GM23338 (cell line): ENCODE measurements around the gene COL4A2. TPM values are rescaled to one million over a fixed set of nuclear protein-coding genes. Genes with fewer than 3 reads are reported as not detected.

Experiments
- ATAC-seq: fragments of 200-7000 bp; cut with Tn5 transposase; 3 replicates; pipeline ENCODE4 v1.9.1; 2020
- DNase-seq: peaks from one replicate; pipeline ENCODE4 v3.0.0-alpha.2; 2015; ENCODE audit warnings: low spot score
- H2AFZ ChIP-seq: fragments of 200-600 bp; sonication (generic); 2 replicates; pipeline ENCODE4 v1.8.0; 2016; ENCODE audit warnings: antibody characterized with exemption, mild to moderate bottlenecking, moderate library complexity
- H3F3A ChIP-seq: fragments of 200-600 bp; sonication (generic); replicated peaks from 2 replicates; pipeline ENCODE4 v1.8.0; 2017; ENCODE audit warnings: antibody characterized with exemption, mixed run types, low read depth
- H3K27ac ChIP-seq: fragments of 200-600 bp; sonication (generic); 2 replicates; pipeline ENCODE4 v1.6.1; 2016; ENCODE audit warnings: low read depth
- H3K27me3 ChIP-seq: fragments of 200-600 bp; sonication (generic); 2 replicates; pipeline ENCODE4 v1.8.0; 2016; ENCODE audit warnings: mild to moderate bottlenecking, mixed run types, moderate library complexity; ENCODE audit not compliant: insufficient read depth
- H3K36me3 ChIP-seq: fragments of 200-600 bp; sonication (generic); 2 replicates; pipeline ENCODE4 v1.8.0; 2016; ENCODE audit warnings: mild to moderate bottlenecking; ENCODE audit not compliant: insufficient read depth
- H3K4me1 ChIP-seq: fragments of 200-600 bp; sonication (generic); 2 replicates; pipeline ENCODE4 v1.8.0; 2016; ENCODE audit warnings: mild to moderate bottlenecking, moderate library complexity; ENCODE audit not compliant: insufficient read depth
- H3K4me2 ChIP-seq: fragments of 200-600 bp; sonication (generic); 2 replicates; pipeline ENCODE4 v1.7.1; 2017; ENCODE audit warnings: mixed run types
- H3K4me3 ChIP-seq: fragments of 200-600 bp; sonication (generic); 2 replicates; pipeline ENCODE4 v1.6.1; 2016; ENCODE audit warnings: mixed run types
- H3K79me2 ChIP-seq: fragments of 200-600 bp; sonication (generic); replicated peaks from 2 replicates; pipeline ENCODE4 v1.8.0; 2017; ENCODE audit warnings: mild to moderate bottlenecking; ENCODE audit not compliant: insufficient read depth
- H3K9me2 ChIP-seq: fragments of 200-600 bp; sonication (generic); 2 replicates; pipeline ENCODE4 v1.8.0; 2017; ENCODE audit not compliant: insufficient read depth
- H4K20me1 ChIP-seq: fragments of 200-600 bp; sonication (generic); replicated peaks from 2 replicates; pipeline ENCODE4 v1.8.0; 2017; ENCODE audit warnings: mild to moderate bottlenecking; ENCODE audit not compliant: insufficient read depth
- H3K27ac Mint-ChIP-seq: 2 replicates; pipeline ENCODE4 v1.8.0; 2020; ENCODE audit warnings: inconsistent platforms, mild to moderate bottlenecking, moderate library complexity, mixed read lengths
- H3K27me3 Mint-ChIP-seq: 3 replicates; pipeline ENCODE4 v1.8.0; 2022; ENCODE audit warnings: low read depth, mild to moderate bottlenecking, moderate library complexity, mixed read lengths, inconsistent platforms; ENCODE audit not compliant: insufficient read depth, poor library complexity
- H3K36me3 Mint-ChIP-seq: 3 replicates; pipeline ENCODE4 v1.8.0; 2021; ENCODE audit warnings: low read depth, mild to moderate bottlenecking, inconsistent platforms, moderate library complexity, mixed read lengths
- H3K4me1 Mint-ChIP-seq: 3 replicates; pipeline ENCODE4 v1.8.0; 2020; ENCODE audit warnings: mild to moderate bottlenecking, inconsistent platforms, mixed read lengths
- H3K4me3 Mint-ChIP-seq: 3 replicates; pipeline ENCODE4 v1.8.0; 2021; ENCODE audit warnings: moderate library complexity, mild to moderate bottlenecking, inconsistent platforms, mixed read lengths
- H3K9me3 Mint-ChIP-seq: 3 replicates; pipeline ENCODE4 v1.8.0; 2020; ENCODE audit warnings: moderate library complexity, mild to moderate bottlenecking, inconsistent platforms, mixed read lengths
- EZH2phosphoT487 ChIP-seq: fragments of 200-600 bp; sonication (generic); IDR thresholded peaks from one replicate; pipeline ENCODE4 v1.8.1; 2018; ENCODE audit warnings: antibody characterized with exemption; ENCODE audit not compliant: unreplicated experiment
- JUNB ChIP-seq: IDR thresholded peaks from one replicate; pipeline ENCODE4 v1.6.1; 2016; ENCODE audit warnings: antibody characterized with exemption; ENCODE audit not compliant: unreplicated experiment
- NANOG ChIP-seq: IDR thresholded peaks from 2 replicates; pipeline ENCODE4 v1.6.1; 2016; ENCODE audit warnings: antibody characterized with exemption, borderline replicate concordance
- POLR2AphosphoS5 ChIP-seq: IDR thresholded peaks from 2 replicates; pipeline ENCODE4 v1.6.1; 2016; ENCODE audit warnings: antibody characterized with exemption, low read depth
- ZNF114 ChIP-seq: fragments of 250-450 bp; sonication (Bioruptor Pico); IDR thresholded peaks from 2 replicates; pipeline ENCODE4 v1.5.0; 2020; ENCODE audit warnings: mild to moderate bottlenecking, moderate library complexity
- ZNF331 ChIP-seq: fragments of 250-450 bp; sonication (Bioruptor Pico); IDR thresholded peaks from 2 replicates; pipeline ENCODE4 v1.5.0; 2020; ENCODE audit warnings: low read depth, mild to moderate bottlenecking, moderate library complexity
- ZNF462 ChIP-seq: fragments of 250-450 bp; sonication (Bioruptor Pico); IDR thresholded peaks from 2 replicates; pipeline ENCODE4 v1.5.0; 2020; ENCODE audit warnings: mild to moderate bottlenecking, moderate library complexity
- polyA plus RNA-seq: library from polyadenylated mRNA; unstranded; fragments of >200 nt; fragmentation: Nextera tagmentation; extraction: Ambion mirVana; gene quantifications from 2 replicates; pipeline ENCODE4 v1.2.1, GENCODE V29; 2016
- total RNA-seq: library from RNA; depleted of rRNA; stranded (reverse); fragments of >200 nt; shearing (Covaris generic); gene quantifications from 2 replicates; pipeline ENCODE4 v1.2.3, GENCODE V29; 2014

The COL4A2 gene
- total and polyA plus RNA-seq, 2 experiments from 2014 or later = 37.4 to 131 TPM

GRCh38 chr13:110347088-110347487, 40.0 kb downstream of the COL4A2 start:
- H3K36me3 ChIP-seq = no peaks in the 10 kb centered on the region
- DNase-seq (no peak), ATAC-seq (no peak)
- no peaks in the 10 kb centered on the region for H3K27me3 ChIP-seq
- Mint-ChIP-seq H3K4me1 (peaks cover 11% of the 10 kb centered on the region), H3K4me3 (no peak overlapping the region), H3K27me3 (peaks cover 3% of the 10 kb centered on the region), H3K27ac (no peak overlapping the region), H3K36me3 (no peaks in the 10 kb centered on the region), H3K9me3 (no peaks in the 10 kb centered on the region)
- no peaks in the 10 kb centered on the region for H3F3A ChIP-seq
- H4K20me1 ChIP-seq = peaks cover 1% of the 10 kb centered on the region; the same call in 1 of the 2 replicates
- no peak overlapping the region for H3K4me2 ChIP-seq
- H3K27ac ChIP-seq = no peak overlapping the region
- TF ChIP-seq ZNF462 (CRISPR knock-in tag) (no peak), JUNB (no peak), POLR2AphosphoS5 (no peak), ZNF114 (no peak), EZH2phosphoT487 (no peak), NANOG (no peak), ZNF331 (CRISPR knock-in tag) (no peak)
- no peaks in the 10 kb centered on the region for H3K9me2 ChIP-seq
- H3K4me1 ChIP-seq = peaks cover 3% of the 10 kb centered on the region; the same call in 1 of the 2 replicates
- no peak overlapping the region for H2AFZ ChIP-seq
- H3K4me3 ChIP-seq = no peak overlapping the region
- peaks cover 29% of the 10 kb centered on the region for H3K79me2 ChIP-seq
